ENCODE results near the gene TASP1.

GRCh38 chr20:13650474-13650873 is 11.7 kb upstream of the TASP1 start:
- TF ChIP-seq POLR2AphosphoS5 (IDR thresholded peaks at IDR 0.05; ENCODE audit: low read depth, low read length) (no peak), POLR2A (IDR thresholded peaks at IDR 0.05; ENCODE audit: low read depth, low read length) (no peak)

Data from GM12892 (cell line).